SK-N-SH treated with all-trans-retinoic acid at 6 μM for 48 hours (cell line): ENCODE results near the gene AFDN.

Experiments used
- ATAC-seq: fragments of 200-7000 bp; cut with Tn5 transposase; 3 replicates; pipeline ENCODE4 v1.9.1; 2020; ENCODE audit warnings: mild to moderate bottlenecking, moderate library complexity
- ARNTL ChIP-seq: fragments of 450-650 bp; formaldehyde crosslinking; IDR thresholded peaks from 2 replicates; pipeline ENCODE4 v1.5.0; 2020; ENCODE audit warnings: low read depth, mild to moderate bottlenecking, moderate library complexity, borderline replicate concordance
- BACH2 ChIP-seq: fragments of 250-450 bp; sonication (Bioruptor Pico); IDR thresholded peaks from 2 replicates; pipeline ENCODE4 v1.9.0; 2021; ENCODE audit warnings: mild to moderate bottlenecking, borderline replicate concordance
- CSDC2 ChIP-seq: fragments of 250-450 bp; sonication (Bioruptor Pico); IDR thresholded peaks from 2 replicates; pipeline ENCODE4 v1.5.0; 2020; ENCODE audit warnings: mild to moderate bottlenecking, moderate library complexity
- ESRRG ChIP-seq: fragments of 250-450 bp; sonication (Bioruptor Pico); IDR thresholded peaks from 2 replicates; pipeline ENCODE4 v1.6.1; 2021; ENCODE audit warnings: mild to moderate bottlenecking
- ISL1 ChIP-seq: fragments of 250-450 bp; sonication (Bioruptor Pico); IDR thresholded peaks from 2 replicates; pipeline ENCODE4 v2.1.2; 2022; ENCODE audit warnings: mild to moderate bottlenecking, moderate library complexity
- OSR1 ChIP-seq: fragments of 250-450 bp; sonication (Bioruptor Pico); IDR thresholded peaks from 2 replicates; pipeline ENCODE4 v1.8.0; 2022; ENCODE audit warnings: moderate library complexity, mild to moderate bottlenecking, inconsistent platforms
- PPARA ChIP-seq: fragments of 250-450 bp; sonication (Bioruptor Pico); IDR thresholded peaks from 2 replicates; pipeline ENCODE4 v1.5.0; 2020; ENCODE audit warnings: mild to moderate bottlenecking, borderline replicate concordance
- RARB ChIP-seq: fragments of 250-450 bp; sonication (Bioruptor Pico); IDR thresholded peaks from 2 replicates; pipeline ENCODE4 v1.8.0; 2021; ENCODE audit warnings: mild to moderate bottlenecking, moderate library complexity
- SNAI2 ChIP-seq: fragments of 250-450 bp; sonication (Bioruptor Pico); IDR thresholded peaks from 2 replicates; pipeline ENCODE4 v1.5.0; 2020; ENCODE audit warnings: mild to moderate bottlenecking, moderate library complexity
- TCF4 ChIP-seq: fragments of 250-450 bp; sonication (Bioruptor Pico); IDR thresholded peaks from 2 replicates; pipeline ENCODE4 v1.8.0; 2021; ENCODE audit warnings: mild to moderate bottlenecking, moderate library complexity, borderline replicate concordance
- TOX ChIP-seq: fragments of 250-450 bp; sonication (Bioruptor Pico); IDR thresholded peaks from 2 replicates; pipeline ENCODE4 v1.8.0; 2021; ENCODE audit warnings: mild to moderate bottlenecking, moderate library complexity, borderline replicate concordance
- ZC3H10 ChIP-seq: fragments of 250-450 bp; sonication (Bioruptor Pico); IDR thresholded peaks from 2 replicates; pipeline ENCODE4 v1.5.1; 2021; ENCODE audit warnings: mild to moderate bottlenecking, moderate library complexity
- ZFP3 ChIP-seq: fragments of 250-450 bp; sonication (Bioruptor Pico); IDR thresholded peaks from 2 replicates; pipeline ENCODE4 v1.5.0; 2020; ENCODE audit warnings: mild to moderate bottlenecking, moderate library complexity
- ZFP30 ChIP-seq: fragments of 450-650 bp; formaldehyde crosslinking; IDR thresholded peaks from 2 replicates; pipeline ENCODE4 v1.5.0; 2022; ENCODE audit warnings: mild to moderate bottlenecking, moderate library complexity
- ZNF565 ChIP-seq: fragments of 450-650 bp; formaldehyde crosslinking; conservative IDR thresholded peaks from 2 replicates; pipeline ENCODE4 v1.5.0; 2020; ENCODE audit warnings: low read depth, mild to moderate bottlenecking, moderate library complexity
- ZNF70 ChIP-seq: fragments of 450-650 bp; formaldehyde crosslinking; IDR thresholded peaks from 2 replicates; pipeline ENCODE4 v1.5.0; 2020; ENCODE audit warnings: mild to moderate bottlenecking, moderate library complexity
- ZNF8 ChIP-seq: fragments of 450-650 bp; formaldehyde crosslinking; IDR thresholded peaks from 2 replicates; pipeline ENCODE4 v1.5.0; 2020; ENCODE audit warnings: mild to moderate bottlenecking, moderate library complexity
- TF ChIP-seq, protein P1 (sequence below): fragments of 250-450 bp; sonication (Bioruptor Pico); IDR thresholded peaks from 2 replicates; pipeline ENCODE4 v1.8.0; 2020; ENCODE audit warnings: mild to moderate bottlenecking, moderate library complexity, borderline replicate concordance
- TF ChIP-seq, protein P2 (sequence below): fragments of 250-450 bp; sonication (Bioruptor Pico); IDR thresholded peaks from 2 replicates; pipeline ENCODE4 v1.5.1; 2020; ENCODE audit warnings: low read depth, mild to moderate bottlenecking, moderate library complexity
- TF ChIP-seq, protein P3 (sequence below): fragments of 250-450 bp; sonication (Bioruptor Pico); IDR thresholded peaks from 2 replicates; pipeline ENCODE4 v1.5.1; 2021; ENCODE audit warnings: mild to moderate bottlenecking, moderate library complexity
- TF ChIP-seq, protein P4 (sequence below): fragments of 250-450 bp; sonication (Bioruptor Pico); IDR thresholded peaks from 2 replicates; pipeline ENCODE4 v1.8.0; 2021; ENCODE audit warnings: low read depth, mild to moderate bottlenecking, moderate library complexity, borderline replicate concordance

The AFDN gene

DNA sequence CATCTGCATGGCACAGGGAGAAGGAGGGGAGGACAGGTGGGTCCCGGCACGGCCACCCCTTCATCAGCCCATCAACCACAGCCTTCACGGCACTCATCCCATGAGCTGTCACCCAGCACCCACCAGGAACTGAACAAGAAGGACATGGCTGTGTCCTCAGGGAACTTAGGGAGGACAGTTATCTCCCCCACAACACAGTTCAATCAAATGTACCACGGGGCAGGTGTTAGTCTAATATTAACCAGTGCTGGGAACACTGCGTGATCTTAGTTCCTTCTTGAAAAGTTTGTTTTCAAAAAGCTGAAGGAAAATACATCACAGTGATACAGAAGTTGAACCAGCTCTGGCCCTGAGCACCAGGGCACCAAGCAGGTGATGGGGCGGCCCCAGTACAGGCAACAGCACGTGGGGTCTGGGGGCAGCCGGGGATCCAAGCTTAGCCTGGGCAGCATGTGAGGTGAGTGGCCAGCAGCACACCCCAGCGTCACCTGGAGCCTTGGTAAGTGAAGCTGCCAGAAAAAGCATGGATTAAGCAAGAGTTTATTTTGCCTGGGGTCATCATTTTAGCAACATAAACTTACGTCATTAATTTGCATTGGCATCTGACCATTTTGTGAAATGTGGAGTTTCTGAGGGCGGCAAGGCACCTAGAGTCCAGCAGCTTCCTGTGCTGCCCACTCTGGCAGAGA is 35.5 kb upstream of the AFDN start:
- no peak for ATAC-seq
- TF ChIP-seq ESRRG (CRISPR knock-in tag), result no peak
- TF ChIP-seq ZNF70 (CRISPR knock-in tag), result no peak
- TF ChIP-seq ZFP3 (CRISPR knock-in tag), result no peak
- no peak for TF ChIP-seq ZFP30 (CRISPR knock-in tag)
- TF ChIP-seq, protein P1, sequence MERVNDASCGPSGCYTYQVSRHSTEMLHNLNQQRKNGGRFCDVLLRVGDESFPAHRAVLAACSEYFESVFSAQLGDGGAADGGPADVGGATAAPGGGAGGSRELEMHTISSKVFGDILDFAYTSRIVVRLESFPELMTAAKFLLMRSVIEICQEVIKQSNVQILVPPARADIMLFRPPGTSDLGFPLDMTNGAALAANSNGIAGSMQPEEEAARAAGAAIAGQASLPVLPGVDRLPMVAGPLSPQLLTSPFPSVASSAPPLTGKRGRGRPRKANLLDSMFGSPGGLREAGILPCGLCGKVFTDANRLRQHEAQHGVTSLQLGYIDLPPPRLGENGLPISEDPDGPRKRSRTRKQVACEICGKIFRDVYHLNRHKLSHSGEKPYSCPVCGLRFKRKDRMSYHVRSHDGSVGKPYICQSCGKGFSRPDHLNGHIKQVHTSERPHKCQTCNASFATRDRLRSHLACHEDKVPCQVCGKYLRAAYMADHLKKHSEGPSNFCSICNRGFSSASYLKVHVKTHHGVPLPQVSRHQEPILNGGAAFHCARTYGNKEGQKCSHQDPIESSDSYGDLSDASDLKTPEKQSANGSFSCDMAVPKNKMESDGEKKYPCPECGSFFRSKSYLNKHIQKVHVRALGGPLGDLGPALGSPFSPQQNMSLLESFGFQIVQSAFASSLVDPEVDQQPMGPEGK, result no peak
- TF ChIP-seq OSR1 (CRISPR knock-in tag), result no peak
- no peak for TF ChIP-seq BACH2
- TF ChIP-seq ISL1 (CRISPR knock-in tag), result no peak
- no peak for TF ChIP-seq ZNF565 (CRISPR knock-in tag)
- no peak for TF ChIP-seq PPARA (CRISPR knock-in tag)
- no peak for TF ChIP-seq CSDC2 (CRISPR knock-in tag)
- no peak for TF ChIP-seq RARB (CRISPR knock-in tag)
- TF ChIP-seq, protein P2, sequence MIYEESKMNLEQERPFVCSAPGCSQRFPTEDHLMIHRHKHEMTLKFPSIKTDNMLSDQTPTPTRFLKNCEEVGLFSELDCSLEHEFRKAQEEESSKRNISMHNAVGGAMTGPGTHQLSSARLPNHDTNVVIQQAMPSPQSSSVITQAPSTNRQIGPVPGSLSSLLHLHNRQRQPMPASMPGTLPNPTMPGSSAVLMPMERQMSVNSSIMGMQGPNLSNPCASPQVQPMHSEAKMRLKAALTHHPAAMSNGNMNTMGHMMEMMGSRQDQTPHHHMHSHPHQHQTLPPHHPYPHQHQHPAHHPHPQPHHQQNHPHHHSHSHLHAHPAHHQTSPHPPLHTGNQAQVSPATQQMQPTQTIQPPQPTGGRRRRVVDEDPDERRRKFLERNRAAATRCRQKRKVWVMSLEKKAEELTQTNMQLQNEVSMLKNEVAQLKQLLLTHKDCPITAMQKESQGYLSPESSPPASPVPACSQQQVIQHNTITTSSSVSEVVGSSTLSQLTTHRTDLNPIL (CRISPR knock-in tag), result no peak
- no peak for TF ChIP-seq ZNF8 (CRISPR knock-in tag)
- TF ChIP-seq, protein P3, sequence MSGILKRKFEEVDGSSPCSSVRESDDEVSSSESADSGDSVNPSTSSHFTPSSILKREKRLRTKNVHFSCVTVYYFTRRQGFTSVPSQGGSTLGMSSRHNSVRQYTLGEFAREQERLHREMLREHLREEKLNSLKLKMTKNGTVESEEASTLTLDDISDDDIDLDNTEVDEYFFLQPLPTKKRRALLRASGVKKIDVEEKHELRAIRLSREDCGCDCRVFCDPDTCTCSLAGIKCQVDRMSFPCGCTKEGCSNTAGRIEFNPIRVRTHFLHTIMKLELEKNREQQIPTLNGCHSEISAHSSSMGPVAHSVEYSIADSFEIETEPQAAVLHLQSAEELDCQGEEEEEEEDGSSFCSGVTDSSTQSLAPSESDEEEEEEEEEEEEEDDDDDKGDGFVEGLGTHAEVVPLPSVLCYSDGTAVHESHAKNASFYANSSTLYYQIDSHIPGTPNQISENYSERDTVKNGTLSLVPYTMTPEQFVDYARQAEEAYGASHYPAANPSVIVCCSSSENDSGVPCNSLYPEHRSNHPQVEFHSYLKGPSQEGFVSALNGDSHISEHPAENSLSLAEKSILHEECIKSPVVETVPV (CRISPR knock-in tag), result no peak
- TF ChIP-seq SNAI2 (CRISPR knock-in tag), result no peak
- TF ChIP-seq ARNTL (CRISPR knock-in tag), result no peak
- TF ChIP-seq, all 23 proteins: peak for 0

DNA sequence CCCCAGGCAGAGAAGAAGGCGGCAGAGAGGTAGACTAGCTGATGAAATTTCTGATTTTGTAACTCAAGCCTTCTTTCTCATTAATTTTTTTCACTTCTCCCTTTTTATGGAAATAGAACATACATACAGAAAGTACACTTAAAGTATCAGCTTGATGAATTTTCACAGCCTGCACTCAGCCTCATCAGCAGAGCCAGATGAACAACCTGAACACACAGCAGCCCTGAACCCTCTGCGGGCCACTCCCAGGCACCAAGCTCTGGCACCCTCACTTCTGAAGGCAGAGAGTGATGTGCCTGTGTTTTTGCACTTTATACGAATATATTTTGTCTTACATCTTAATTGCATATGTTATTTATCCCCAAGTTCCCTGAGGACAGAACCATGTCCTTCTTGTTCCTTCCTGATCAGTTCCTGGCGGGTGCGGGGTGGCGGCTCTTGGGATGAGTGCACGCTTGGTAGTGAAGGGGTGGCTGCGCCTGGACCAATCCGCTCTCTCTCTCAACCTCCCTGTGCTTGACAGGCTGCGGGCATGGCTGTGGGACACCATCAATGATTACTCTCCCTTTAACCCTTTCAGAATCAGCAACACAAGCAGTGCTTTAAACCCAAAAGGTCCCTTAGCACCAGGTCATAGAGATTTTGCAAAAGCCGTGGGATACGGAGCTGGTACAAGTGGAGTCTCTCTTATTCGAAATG is 34.8 kb upstream of the AFDN start:
- no peak for TF ChIP-seq TCF4
- TF ChIP-seq ZC3H10 (CRISPR knock-in tag), result no peak
- ATAC-seq, result no peak

DNA sequence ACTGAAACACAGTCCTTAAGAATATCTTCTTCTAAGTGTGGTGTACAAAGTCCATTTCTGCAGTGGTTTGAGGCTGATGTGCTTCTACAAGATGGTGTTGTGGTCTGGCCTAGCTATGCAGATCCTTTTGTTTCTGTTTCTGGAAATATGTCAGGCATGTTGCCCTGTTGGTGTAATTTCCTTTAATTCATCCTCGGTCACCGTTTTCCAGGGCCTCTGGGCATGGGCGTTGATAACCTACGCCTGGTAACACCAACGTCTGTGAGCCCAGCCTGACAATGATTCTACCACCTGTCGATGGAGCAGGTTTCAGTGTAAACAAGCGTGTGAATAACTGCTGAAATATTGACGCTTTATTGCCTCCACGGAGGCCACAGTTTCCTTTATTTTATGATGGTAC is 33.3 kb upstream of the AFDN start:
- ATAC-seq, result no peak
- TF ChIP-seq ZNF70 (CRISPR knock-in tag) (no peak), TOX (no peak), PPARA (CRISPR knock-in tag) (no peak)
- TF ChIP-seq, protein P4, sequence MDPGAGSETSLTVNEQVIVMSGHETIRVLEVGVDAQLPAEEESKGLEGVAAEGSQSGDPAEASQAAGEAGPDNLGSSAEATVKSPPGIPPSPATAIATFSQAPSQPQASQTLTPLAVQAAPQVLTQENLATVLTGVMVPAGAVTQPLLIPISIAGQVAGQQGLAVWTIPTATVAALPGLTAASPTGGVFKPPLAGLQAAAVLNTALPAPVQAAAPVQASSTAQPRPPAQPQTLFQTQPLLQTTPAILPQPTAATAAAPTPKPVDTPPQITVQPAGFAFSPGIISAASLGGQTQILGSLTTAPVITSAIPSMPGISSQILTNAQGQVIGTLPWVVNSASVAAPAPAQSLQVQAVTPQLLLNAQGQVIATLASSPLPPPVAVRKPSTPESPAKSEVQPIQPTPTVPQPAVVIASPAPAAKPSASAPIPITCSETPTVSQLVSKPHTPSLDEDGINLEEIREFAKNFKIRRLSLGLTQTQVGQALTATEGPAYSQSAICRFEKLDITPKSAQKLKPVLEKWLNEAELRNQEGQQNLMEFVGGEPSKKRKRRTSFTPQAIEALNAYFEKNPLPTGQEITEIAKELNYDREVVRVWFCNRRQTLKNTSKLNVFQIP, result no peak
- TF ChIP-seq, protein P1, result no peak
